ENCODE data around the gene MED28.

- TF ChIP-seq GTF2I (CRISPR knock-in tag; conservative IDR thresholded peaks at IDR 0.05) = no peak
- no peak for TF ChIP-seq CREM (CRISPR knock-in tag; IDR thresholded peaks at IDR 0.05)
- no peak for TF ChIP-seq MAX (CRISPR knock-in tag; IDR thresholded peaks at IDR 0.05)
- no peak for TF ChIP-seq CTCF (IDR thresholded peaks at IDR 0.05)
- no peak for TF ChIP-seq ZNF317 (CRISPR knock-in tag; IDR thresholded peaks at IDR 0.05; ENCODE audit: borderline replicate concordance, low read depth)
- no peak for TF ChIP-seq TP53 (CRISPR knock-in tag; IDR thresholded peaks at IDR 0.05)
- no peak for TF ChIP-seq USF1 (CRISPR knock-in tag; IDR thresholded peaks at IDR 0.05)
- TF ChIP-seq USF2 (CRISPR knock-in tag; IDR thresholded peaks at IDR 0.05) = no peak
- no peak for TF ChIP-seq MYBL2 (CRISPR knock-in tag; IDR thresholded peaks at IDR 0.05)
- no peak for TF ChIP-seq ATF2 (CRISPR knock-in tag; IDR thresholded peaks at IDR 0.05; ENCODE audit: borderline replicate concordance, low read depth)
- TF ChIP-seq GABPB1 (CRISPR knock-in tag; IDR thresholded peaks at IDR 0.05) = no peak
- TF ChIP-seq ARID4B (CRISPR knock-in tag; IDR thresholded peaks at IDR 0.05; ENCODE audit: borderline replicate concordance) = no peak
These were observed 40.3 kb downstream of the MED28 start for GRCh38 chr4:17654701-17655100.
